OCI-LY7 (cell line): ENCODE data around the gene GALNT9.

Experiments
- CTCF ChIP-seq: fragments of 200-600 bp; sonication (generic); conservative IDR thresholded peaks from 2 replicates; pipeline ENCODE4 v1.5.1; 2014; ENCODE audit warnings: mild to moderate bottlenecking, antibody characterized with exemption, low read length, moderate library complexity, mixed read lengths
- EZH2phosphoT487 ChIP-seq: fragments of 200-600 bp; sonication (generic); IDR thresholded peaks from 2 replicates; pipeline ENCODE4 v1.6.1; 2018; ENCODE audit warnings: low read depth, borderline replicate concordance, mild to moderate bottlenecking, mixed run types, antibody characterized with exemption, low read length, moderate library complexity, mixed read lengths

DNA sequence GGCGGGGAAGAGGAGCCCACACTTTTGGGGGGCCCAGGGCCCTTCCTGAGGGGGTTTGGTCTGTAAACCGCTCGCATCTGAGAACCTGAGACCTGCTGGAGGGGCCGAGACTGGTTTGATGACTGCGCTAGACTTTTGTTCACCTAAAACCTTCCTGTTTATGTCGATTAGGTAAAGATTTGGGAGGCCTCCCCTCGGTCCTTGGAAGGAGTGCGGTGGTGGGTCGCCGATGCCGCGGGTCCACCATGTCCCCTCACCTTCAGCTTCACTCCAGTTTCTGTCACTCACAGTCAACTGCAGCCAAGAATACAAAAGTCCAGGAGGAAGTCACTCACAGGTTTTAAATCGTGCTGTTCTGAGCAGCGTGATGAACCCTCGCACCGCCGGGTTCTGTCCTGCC, 10.5 kb upstream of the GALNT9 start:
- TF ChIP-seq CTCF = no peak
- TF ChIP-seq EZH2phosphoT487 = no peak
